Activated T-cell treated with anti-CD3 and anti-CD28 coated beads, Interleukin-2, amount 50 U/mL, for 24 hours (primary cell): Measurements from ENCODE around the gene HOXB4.

Source experiments
- DNase-seq: peaks from one replicate; pipeline ENCODE4 v3.0.0-alpha.2; 2020
- H3K27ac Mint-ChIP-seq: 2 replicates; pipeline ENCODE4 v1.8.0; 2020; ENCODE audit warnings: mild to moderate bottlenecking, mixed read lengths
- H3K27me3 Mint-ChIP-seq: 2 replicates; pipeline ENCODE4 v1.8.0; 2020; ENCODE audit warnings: mixed read lengths
- H3K36me3 Mint-ChIP-seq: 2 replicates; pipeline ENCODE4 v1.8.0; 2020; ENCODE audit warnings: low read depth, mixed read lengths
- H3K4me1 Mint-ChIP-seq: 2 replicates; pipeline ENCODE4 v1.8.0; 2020; ENCODE audit warnings: low read depth, mixed read lengths
- H3K4me3 Mint-ChIP-seq: 2 replicates; pipeline ENCODE4 v1.8.0; 2020; ENCODE audit warnings: mild to moderate bottlenecking, moderate library complexity, mixed read lengths
- H3K9me3 Mint-ChIP-seq: 2 replicates; pipeline ENCODE4 v1.8.0; 2020; ENCODE audit warnings: mixed read lengths

Gene HOXB4

GRCh38 chr17:48549281-48549630 lies 28.9 kb downstream of the HOXB4 start:
- H3K4me3 Mint-ChIP-seq, result no peak overlapping the region
- peaks cover 14% of the 10 kb centered on the region for H3K27me3 Mint-ChIP-seq
- peaks cover 32% of the 10 kb centered on the region for H3K4me1 Mint-ChIP-seq
- DNase-seq, result no peak
- no peak overlapping the region for H3K27ac Mint-ChIP-seq
- no peaks in the 10 kb centered on the region for H3K9me3 Mint-ChIP-seq
- no peaks in the 10 kb centered on the region for H3K36me3 Mint-ChIP-seq

DNA sequence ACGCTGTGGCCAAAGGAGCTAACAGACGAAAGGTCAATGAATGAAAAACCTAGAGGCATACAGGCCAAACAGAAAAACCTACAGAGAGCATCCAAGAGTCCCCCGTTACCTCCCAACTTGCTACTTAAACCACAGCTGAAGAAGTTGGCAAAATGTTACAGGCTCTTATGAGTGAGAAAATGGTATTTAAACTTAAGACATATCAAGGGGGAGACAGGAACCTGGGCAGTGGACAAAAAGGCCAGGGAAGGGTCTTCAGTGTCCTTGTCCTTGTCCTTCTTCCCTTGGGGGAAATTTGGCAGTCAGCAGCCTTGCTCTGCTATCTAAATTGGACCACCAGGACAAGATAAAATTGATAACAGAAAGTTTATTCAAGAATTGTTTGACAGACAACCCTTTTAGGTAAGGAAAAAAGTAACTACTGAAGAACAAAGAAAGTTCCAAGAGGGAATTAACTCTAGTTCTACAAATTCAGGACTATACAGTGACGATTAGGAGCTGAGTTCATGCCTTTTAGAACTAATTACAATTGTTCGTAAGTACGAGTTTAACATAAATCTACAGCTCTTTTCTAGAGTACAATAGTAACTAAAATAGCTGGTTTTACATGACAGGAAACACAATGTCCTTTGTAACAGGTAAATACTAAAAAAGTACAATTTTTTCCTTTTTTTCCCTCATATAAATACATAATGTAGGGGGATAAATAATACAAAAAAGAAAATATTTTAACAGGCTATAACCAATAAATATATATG lies 29.4 kb downstream of the HOXB4 start:
- H3K27ac Mint-ChIP-seq, result peak overlapping the region; percentile 44
- H3K4me1 Mint-ChIP-seq, result peaks cover 35% of the 10 kb centered on the region
- peak overlapping the region; percentile 56 for H3K4me3 Mint-ChIP-seq
- DNase-seq, result no peak
- peaks cover 16% of the 10 kb centered on the region for H3K27me3 Mint-ChIP-seq
- no peaks in the 10 kb centered on the region for H3K36me3 Mint-ChIP-seq
- H3K9me3 Mint-ChIP-seq, result no peaks in the 10 kb centered on the region

DNA sequence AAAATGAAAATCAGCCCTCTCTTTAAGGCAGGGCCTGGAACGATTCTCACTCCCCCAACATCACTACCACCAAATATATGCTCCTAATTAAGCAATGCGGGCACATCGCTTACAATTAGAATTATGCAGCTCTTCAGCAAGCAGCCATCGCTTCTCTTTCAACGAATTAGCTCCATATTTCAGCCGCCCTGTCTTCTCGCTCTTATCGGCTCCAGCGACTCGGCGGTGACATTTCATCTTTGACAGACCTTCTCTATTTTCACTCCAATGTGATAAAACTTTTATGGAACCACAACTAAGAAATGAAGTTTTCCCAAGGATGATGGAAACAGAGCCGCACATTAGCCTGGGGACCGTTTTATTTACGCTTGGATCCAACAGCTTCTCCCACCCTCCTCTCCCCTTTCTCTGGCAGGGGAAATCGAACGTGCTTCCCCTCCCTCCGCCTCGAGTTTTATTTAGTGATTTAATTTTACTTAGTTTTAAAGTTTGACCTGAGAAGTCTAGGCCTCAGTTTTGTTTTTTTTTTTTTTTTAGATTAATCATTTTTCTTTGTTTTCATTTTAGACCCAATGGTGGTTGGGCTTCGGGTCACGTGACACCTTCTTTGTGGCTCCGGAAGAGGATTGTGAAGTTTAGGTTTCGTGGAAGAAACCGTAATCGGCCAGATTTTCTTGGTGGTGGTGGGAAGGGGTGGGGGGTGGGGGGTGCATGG lies 30.2 kb downstream of the HOXB4 start:
- H3K36me3 Mint-ChIP-seq, result peaks cover 3% of the 10 kb centered on the region
- H3K9me3 Mint-ChIP-seq, result no peaks in the 10 kb centered on the region
- H3K27me3 Mint-ChIP-seq, result peaks cover 17% of the 10 kb centered on the region
- peak overlapping the region; percentile 82 for H3K27ac Mint-ChIP-seq
- H3K4me1 Mint-ChIP-seq, result peaks cover 38% of the 10 kb centered on the region
- H3K4me3 Mint-ChIP-seq, result peak overlapping the region; percentile 56
- no peak for DNase-seq

DNA sequence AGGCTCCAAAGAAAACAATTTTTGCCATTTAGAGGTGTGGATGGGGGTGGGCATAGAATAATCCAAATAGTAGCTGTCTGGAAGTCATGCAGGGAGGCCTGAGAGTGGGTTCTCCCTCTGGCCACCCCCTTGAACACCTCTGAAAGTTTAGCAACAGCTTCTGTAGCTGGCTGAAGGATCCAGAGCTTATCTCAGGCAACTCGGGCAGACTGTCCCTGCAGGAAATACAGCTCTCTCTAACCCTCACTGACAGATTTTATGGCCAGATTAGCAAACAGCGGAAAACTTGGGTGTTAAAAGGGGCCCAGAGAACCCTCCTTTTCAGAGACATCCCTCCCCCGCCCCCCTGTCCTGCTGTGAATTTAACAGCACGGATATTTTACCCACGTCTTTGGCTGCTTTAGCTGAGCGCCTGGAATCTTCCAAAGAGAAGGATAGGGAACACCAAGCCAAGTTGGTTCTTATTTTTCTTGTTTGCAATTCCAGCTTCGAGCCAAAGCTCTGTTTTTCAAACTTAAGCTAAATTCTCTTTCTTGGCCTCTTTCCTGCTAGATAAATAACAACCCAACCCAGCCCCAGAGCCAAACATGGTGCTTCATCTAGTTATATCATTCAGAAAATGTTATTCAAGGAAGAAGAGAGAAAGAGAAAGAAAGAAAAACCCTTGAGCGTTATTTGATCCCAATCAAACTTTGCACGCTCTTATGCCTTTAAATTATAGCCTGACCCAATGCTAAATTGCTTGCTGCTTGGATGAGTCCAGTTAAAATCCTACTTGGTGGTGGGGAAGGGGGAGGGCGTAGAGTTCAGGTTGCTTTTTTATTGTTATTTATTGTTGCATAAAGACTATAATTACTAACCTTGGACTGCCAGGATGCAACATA lies 31.0 kb downstream of the HOXB4 start:
- H3K36me3 Mint-ChIP-seq, result peaks cover 9% of the 10 kb centered on the region
- peak overlapping the region; percentile 82 for H3K27ac Mint-ChIP-seq
- H3K4me3 Mint-ChIP-seq, result peak overlapping the region; percentile 56
- no peaks in the 10 kb centered on the region for H3K9me3 Mint-ChIP-seq
- peaks cover 23% of the 10 kb centered on the region for H3K27me3 Mint-ChIP-seq
- no peak for DNase-seq
- H3K4me1 Mint-ChIP-seq, result peaks cover 44% of the 10 kb centered on the region

- Mint-ChIP-seq H3K27ac (peak overlapping the region; percentile 67), H3K36me3 (peaks cover 13% of the 10 kb centered on the region), H3K9me3 (no peaks in the 10 kb centered on the region), H3K4me3 (peak overlapping the region; percentile 56), H3K27me3 (peaks cover 28% of the 10 kb centered on the region), H3K4me1 (peaks cover 51% of the 10 kb centered on the region)
- DNase-seq, result no peak
Measured at GRCh38 chr17:48546137-48546923, 31.8 kb downstream of the HOXB4 start.

DNA sequence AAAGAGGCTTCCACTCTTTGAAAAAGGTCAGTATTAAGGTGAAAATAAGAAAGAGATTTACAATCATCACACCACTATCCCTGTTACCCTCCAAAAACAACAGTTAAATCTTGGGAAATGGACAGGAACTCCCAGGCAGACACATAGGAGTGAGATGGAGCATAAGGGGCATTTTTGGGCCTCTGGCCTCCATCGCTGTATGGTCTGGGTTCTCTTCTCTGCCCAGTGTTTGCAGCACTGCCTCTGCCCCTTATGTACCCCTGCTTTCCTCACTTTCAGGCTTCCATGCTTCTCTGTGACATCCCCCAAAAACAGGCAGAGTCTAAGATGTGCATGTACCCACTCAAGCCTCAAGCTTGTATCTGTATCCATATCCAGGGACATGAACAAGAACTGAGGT lies 32.6 kb downstream of the HOXB4 start:
- Mint-ChIP-seq H3K4me1 (peaks cover 55% of the 10 kb centered on the region), H3K9me3 (no peaks in the 10 kb centered on the region), H3K36me3 (peaks cover 13% of the 10 kb centered on the region), H3K4me3 (peak overlapping the region; percentile 91), H3K27me3 (peaks cover 32% of the 10 kb centered on the region), H3K27ac (peak overlapping the region; percentile 68)
- DNase-seq, result no peak

DNA sequence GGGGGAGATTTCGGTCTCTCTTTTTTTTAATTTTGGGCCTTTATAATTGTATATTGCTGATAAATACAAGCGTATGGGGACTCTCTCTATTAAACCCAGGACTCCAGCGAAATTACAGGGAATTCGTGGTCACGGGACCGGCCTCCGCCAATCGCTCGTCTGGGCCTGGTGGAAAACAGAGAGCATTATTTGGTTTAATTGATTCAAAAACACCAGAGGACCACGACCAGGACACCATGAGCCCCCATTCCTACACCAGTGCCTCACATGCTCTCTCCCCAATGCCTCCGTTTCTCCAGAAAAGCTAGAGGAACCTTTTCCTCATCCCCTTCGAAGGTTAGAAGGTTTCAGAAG lies 33.2 kb downstream of the HOXB4 start, which contains the start of gene HOXB2:
TSS of gene HOXB2 (minus strand) at position 88 of the 354 bp plus-strand sequence. CDS start 198 bp downstream, outside the sequence.
- Mint-ChIP-seq H3K9me3 (no peaks in the 10 kb centered on the region), H3K4me3 (peak within 1 kb of the TSS; percentile 91), H3K27me3 (peaks cover 32% of the 10 kb centered on the region), H3K36me3 (peaks cover 13% of the 10 kb centered on the region), H3K4me1 (peaks cover 60% of the 10 kb centered on the region), H3K27ac (peak within 1 kb of the TSS; percentile 91)
- DNase-seq, result no peak

DNA sequence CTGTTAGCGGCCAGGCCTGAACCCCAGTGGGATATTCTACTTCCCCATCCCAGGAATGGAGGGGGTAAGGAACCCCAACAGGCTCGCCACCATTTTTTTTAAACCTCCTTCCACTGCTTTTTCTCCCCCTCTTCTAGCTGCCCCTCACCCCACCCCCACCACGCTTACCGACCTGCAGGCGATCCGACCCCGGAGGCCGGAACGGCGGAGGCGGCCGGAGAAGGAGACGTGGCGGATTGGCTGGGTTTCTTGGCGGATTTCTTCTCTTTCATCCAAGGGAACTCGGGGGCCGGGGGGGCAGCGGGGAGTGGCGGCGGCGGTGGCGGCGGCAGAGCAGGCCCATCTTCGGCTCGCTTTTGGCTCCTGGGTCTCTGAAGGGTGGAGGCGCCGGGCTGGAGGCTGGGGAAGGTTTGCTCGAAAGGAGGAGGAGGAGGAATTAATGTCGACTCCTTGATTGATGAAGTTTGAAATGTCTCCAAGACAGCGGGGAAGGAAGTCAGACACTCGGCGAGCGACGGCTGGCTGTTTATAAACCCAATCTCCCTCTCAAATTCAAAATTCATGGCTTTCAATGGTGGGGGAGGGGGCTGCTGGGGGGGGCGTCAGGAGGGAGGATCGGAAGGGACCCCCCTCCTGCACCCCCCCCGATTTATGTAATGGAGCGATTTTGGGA lies 33.7 kb downstream of the HOXB4 start:
- peak overlapping the region; percentile 91 for H3K27ac Mint-ChIP-seq
- H3K4me3 Mint-ChIP-seq, result peak overlapping the region; percentile 91
- peaks cover 13% of the 10 kb centered on the region for H3K36me3 Mint-ChIP-seq
- H3K27me3 Mint-ChIP-seq, result peaks cover 32% of the 10 kb centered on the region
- peaks cover 62% of the 10 kb centered on the region for H3K4me1 Mint-ChIP-seq
- peak; percentile 59 for DNase-seq
- H3K9me3 Mint-ChIP-seq, result no peaks in the 10 kb centered on the region

DNA sequence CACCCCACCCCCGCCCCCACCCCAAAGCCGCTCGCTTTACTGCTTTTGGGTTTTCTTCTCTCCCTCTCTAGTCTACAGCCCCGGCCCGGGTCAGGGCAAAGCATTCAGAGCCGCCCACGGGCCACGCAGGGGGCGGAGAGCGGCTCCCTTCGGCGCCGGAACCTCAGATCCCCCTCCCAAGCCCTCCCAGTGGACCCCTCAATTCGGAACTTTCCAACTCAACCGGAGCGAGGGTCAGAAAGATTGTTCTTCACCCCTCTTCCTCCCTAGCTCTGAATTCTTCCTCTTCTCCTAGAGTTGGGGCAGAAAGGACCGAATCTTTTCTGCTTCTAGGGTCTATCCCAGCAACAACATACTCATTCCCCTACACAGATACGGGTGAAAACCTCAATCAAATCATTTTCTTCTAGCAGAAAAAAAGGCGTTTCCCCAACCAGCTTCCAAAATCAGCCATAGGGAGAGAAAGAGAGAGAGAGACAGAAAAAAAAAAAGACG lies 34.2 kb downstream of the HOXB4 start:
- Mint-ChIP-seq H3K4me3 (peak overlapping the region; percentile 91), H3K27me3 (peaks cover 32% of the 10 kb centered on the region), H3K4me1 (peaks cover 62% of the 10 kb centered on the region), H3K9me3 (no peaks in the 10 kb centered on the region), H3K27ac (peak overlapping the region; percentile 92), H3K36me3 (peaks cover 13% of the 10 kb centered on the region)
- DNase-seq, result peak; percentile 72

GRCh38 chr17:48543107-48543853 lies 34.9 kb downstream of the HOXB4 start:
- DNase-seq, result peak; percentile 82
- Mint-ChIP-seq H3K9me3 (no peaks in the 10 kb centered on the region), H3K27me3 (peaks cover 32% of the 10 kb centered on the region), H3K27ac (peak overlapping the region; percentile 92), H3K4me1 (peaks cover 58% of the 10 kb centered on the region), H3K36me3 (peaks cover 13% of the 10 kb centered on the region), H3K4me3 (peak overlapping the region; percentile 91)

GRCh38 chr17:48542698-48543106 lies 35.4 kb downstream of the HOXB4 start:
- peak overlapping the region; percentile 91 for H3K27ac Mint-ChIP-seq
- H3K4me3 Mint-ChIP-seq, result peak overlapping the region; percentile 91
- H3K9me3 Mint-ChIP-seq, result no peaks in the 10 kb centered on the region
- H3K4me1 Mint-ChIP-seq, result peaks cover 52% of the 10 kb centered on the region
- H3K36me3 Mint-ChIP-seq, result peaks cover 13% of the 10 kb centered on the region
- peaks cover 32% of the 10 kb centered on the region for H3K27me3 Mint-ChIP-seq
- DNase-seq, result no peak

DNA sequence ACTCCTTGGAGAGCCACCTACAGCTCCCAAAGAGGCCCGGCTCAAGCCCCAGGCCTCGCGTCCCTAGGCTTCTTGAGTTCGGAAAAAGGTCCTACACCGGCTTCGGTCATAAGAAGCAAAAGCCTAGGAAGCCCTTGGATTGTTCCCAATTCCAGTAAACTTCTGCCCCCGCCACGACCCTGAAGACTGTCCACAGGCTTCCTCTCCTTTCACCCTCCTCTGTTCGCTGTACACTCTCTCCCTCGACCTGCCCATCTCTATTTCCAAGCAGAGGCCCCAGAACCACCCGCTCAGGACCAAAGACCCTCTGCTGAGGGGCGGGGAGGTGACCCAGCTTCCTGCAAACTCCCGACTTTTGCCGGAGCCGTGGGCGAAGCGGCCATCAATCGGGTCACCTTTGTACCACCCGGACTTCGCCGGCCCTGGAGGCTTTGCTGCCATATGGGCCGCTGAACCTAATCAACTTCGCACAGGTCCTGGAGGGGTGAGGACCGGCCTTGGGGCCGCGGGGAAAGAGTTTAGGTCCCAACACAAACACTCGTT lies 36.0 kb downstream of the HOXB4 start:
- DNase-seq, result peak; percentile 67
- Mint-ChIP-seq H3K4me3 (peak overlapping the region; percentile 91), H3K9me3 (no peaks in the 10 kb centered on the region), H3K4me1 (peaks cover 47% of the 10 kb centered on the region), H3K27ac (peak overlapping the region; percentile 97), H3K36me3 (peaks cover 13% of the 10 kb centered on the region), H3K27me3 (peaks cover 32% of the 10 kb centered on the region)
